Measurements from ENCODE around the gene TTC32.

DNA sequence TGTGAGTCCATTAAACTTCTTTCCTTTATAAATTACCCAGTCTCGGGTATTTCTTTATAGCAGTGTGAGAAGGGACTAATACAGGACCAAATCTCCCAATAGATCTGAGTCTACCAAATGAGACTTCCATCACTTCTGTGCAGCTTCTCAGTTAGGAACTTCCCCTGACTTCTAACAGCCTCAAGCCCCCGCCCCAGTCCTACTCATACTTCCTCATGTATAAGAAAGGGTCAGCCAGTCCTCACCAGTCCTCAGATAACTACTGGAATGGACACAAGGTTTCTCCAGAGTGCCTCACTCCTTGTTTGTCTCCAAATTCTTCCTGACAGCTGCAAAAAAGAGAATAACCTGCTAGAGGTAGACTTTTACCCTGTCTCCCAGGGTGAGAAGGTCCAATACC, 19.5 kb downstream of the TTC32 start:
- TF ChIP-seq, protein P1, sequence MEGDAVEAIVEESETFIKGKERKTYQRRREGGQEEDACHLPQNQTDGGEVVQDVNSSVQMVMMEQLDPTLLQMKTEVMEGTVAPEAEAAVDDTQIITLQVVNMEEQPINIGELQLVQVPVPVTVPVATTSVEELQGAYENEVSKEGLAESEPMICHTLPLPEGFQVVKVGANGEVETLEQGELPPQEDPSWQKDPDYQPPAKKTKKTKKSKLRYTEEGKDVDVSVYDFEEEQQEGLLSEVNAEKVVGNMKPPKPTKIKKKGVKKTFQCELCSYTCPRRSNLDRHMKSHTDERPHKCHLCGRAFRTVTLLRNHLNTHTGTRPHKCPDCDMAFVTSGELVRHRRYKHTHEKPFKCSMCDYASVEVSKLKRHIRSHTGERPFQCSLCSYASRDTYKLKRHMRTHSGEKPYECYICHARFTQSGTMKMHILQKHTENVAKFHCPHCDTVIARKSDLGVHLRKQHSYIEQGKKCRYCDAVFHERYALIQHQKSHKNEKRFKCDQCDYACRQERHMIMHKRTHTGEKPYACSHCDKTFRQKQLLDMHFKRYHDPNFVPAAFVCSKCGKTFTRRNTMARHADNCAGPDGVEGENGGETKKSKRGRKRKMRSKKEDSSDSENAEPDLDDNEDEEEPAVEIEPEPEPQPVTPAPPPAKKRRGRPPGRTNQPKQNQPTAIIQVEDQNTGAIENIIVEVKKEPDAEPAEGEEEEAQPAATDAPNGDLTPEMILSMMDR (IDR thresholded peaks at IDR 0.05): no peak
- no peak for TF ChIP-seq POLR2A (IDR thresholded peaks at IDR 0.05)
